ENCODE data around the gene OR4K13.

Gene OR4K13

GRCh38 chr14:20035938-20036337, at the start of gene OR4K13:
Gene OR4K13 (minus strand): TSS chr14:20036038. CDS start chr14:20034758, 1,280 bp downstream.
- Histone ChIP-seq H3K36me3 (ENCODE audit: control insufficient read depth in 1 of 2, insufficient read depth in 2 of 2, low read length in 2 of 2) (no peaks in the 10 kb centered on the region), H3K27me3 (ENCODE audit: low read depth, low read length) (no peaks in the 10 kb centered on the region), H3K4me3 (ENCODE audit: low read depth in 1 of 2, low read length in 2 of 2) (no peak within 1 kb of the TSS), H3K4me1 (ENCODE audit: control insufficient read depth in 1 of 2, insufficient read depth in 2 of 2, low read length in 2 of 2) (no peaks in the 10 kb centered on the region), H3K9me3 (ENCODE audit: control insufficient read depth in 1 of 2, low read length in 2 of 2) (no peaks in the 10 kb centered on the region), H3K27ac (ENCODE audit: low read length) (no peak within 1 kb of the TSS)

- H3K4me3 ChIP-seq (ENCODE audit: low read depth in 1 of 2, low read length in 2 of 2), result no peak within 1 kb of the TSS
- no peaks in the 10 kb centered on the region for H3K36me3 ChIP-seq (ENCODE audit: control insufficient read depth in 1 of 2, insufficient read depth in 2 of 2, low read length in 2 of 2)
- peaks cover 2 to 5% of the 10 kb centered on the region in 2 donors for H3K9me3 ChIP-seq (ENCODE audit: control insufficient read depth in 1 of 2, low read length in 2 of 2)
- H3K4me1 ChIP-seq (ENCODE audit: control insufficient read depth in 1 of 2, insufficient read depth in 2 of 2, low read length in 2 of 2), result no peaks in the 10 kb centered on the region
- H3K27ac ChIP-seq (ENCODE audit: low read length), result no peak within 1 kb of the TSS
- H3K27me3 ChIP-seq (ENCODE audit: low read depth, low read length), result no peaks in the 10 kb centered on the region
Observed at GRCh38 chr14:20059745-20060144, 23.9 kb upstream of the OR4K13 start, which contains the start of gene OR4L1. Gene OR4L1 (plus strand): TSS chr14:20060045. CDS start chr14:20060045, 0 bp downstream.

- Histone ChIP-seq H3K9me3 (ENCODE audit: control insufficient read depth in 1 of 2, low read length in 2 of 2) (no peaks in the 10 kb centered on the region), H3K27me3 (ENCODE audit: low read depth, low read length) (no peaks in the 10 kb centered on the region), H3K4me1 (ENCODE audit: control insufficient read depth in 1 of 2, insufficient read depth in 2 of 2, low read length in 2 of 2) (no peaks in the 10 kb centered on the region), H3K36me3 (ENCODE audit: control insufficient read depth in 1 of 2, insufficient read depth in 2 of 2, low read length in 2 of 2) (no peaks in the 10 kb centered on the region), H3K27ac (ENCODE audit: low read length) (no peak overlapping the region), H3K4me3 (ENCODE audit: low read depth in 1 of 2, low read length in 2 of 2) (no peak overlapping the region)
Observed at GRCh38 chr14:20048202-20048601, 12.4 kb upstream of the OR4K13 start.

- H3K4me3 ChIP-seq (ENCODE audit: low read depth in 1 of 2, low read length in 2 of 2), result no peak overlapping the region
- H3K9me3 ChIP-seq (ENCODE audit: control insufficient read depth in 1 of 2, low read length in 2 of 2), result no peaks in the 10 kb centered on the region
- H3K4me1 ChIP-seq (ENCODE audit: control insufficient read depth in 1 of 2, insufficient read depth in 2 of 2, low read length in 2 of 2), result no peaks in the 10 kb centered on the region
- no peaks in the 10 kb centered on the region for H3K27me3 ChIP-seq (ENCODE audit: low read depth, low read length)
- H3K27ac ChIP-seq (ENCODE audit: low read length), result no peak overlapping the region
- no peaks in the 10 kb centered on the region for H3K36me3 ChIP-seq (ENCODE audit: control insufficient read depth in 1 of 2, insufficient read depth in 2 of 2, low read length in 2 of 2)
Observed at GRCh38 chr14:20044243-20044642, 8.4 kb upstream of the OR4K13 start.

- Histone ChIP-seq H3K27ac (ENCODE audit: low read length) (no peak overlapping the region), H3K36me3 (ENCODE audit: control insufficient read depth in 1 of 2, insufficient read depth in 2 of 2, low read length in 2 of 2) (no peaks in the 10 kb centered on the region), H3K4me1 (ENCODE audit: control insufficient read depth in 1 of 2, insufficient read depth in 2 of 2, low read length in 2 of 2) (no peaks in the 10 kb centered on the region), H3K9me3 (ENCODE audit: control insufficient read depth in 1 of 2, low read length in 2 of 2) (no peaks in the 10 kb centered on the region), H3K27me3 (ENCODE audit: low read depth, low read length) (no peaks in the 10 kb centered on the region), H3K4me3 (ENCODE audit: low read depth in 1 of 2, low read length in 2 of 2) (no peak overlapping the region)
Observed at GRCh38 chr14:20035449-20035848, 389 bp downstream of the OR4K13 start.

- Histone ChIP-seq H3K27me3 (ENCODE audit: low read depth, low read length) (no peaks in the 10 kb centered on the region), H3K9me3 (ENCODE audit: control insufficient read depth in 1 of 2, low read length in 2 of 2) (no peaks in the 10 kb centered on the region), H3K36me3 (ENCODE audit: control insufficient read depth in 1 of 2, insufficient read depth in 2 of 2, low read length in 2 of 2) (no peaks in the 10 kb centered on the region), H3K27ac (ENCODE audit: low read length) (no peak overlapping the region), H3K4me1 (ENCODE audit: control insufficient read depth in 1 of 2, insufficient read depth in 2 of 2, low read length in 2 of 2) (no peaks in the 10 kb centered on the region), H3K4me3 (ENCODE audit: low read depth in 1 of 2, low read length in 2 of 2) (no peak overlapping the region)
Observed at GRCh38 chr14:20031058-20031457, 4.8 kb downstream of the OR4K13 start.

- Histone ChIP-seq H3K27me3 (ENCODE audit: low read depth, low read length) (no peaks in the 10 kb centered on the region), H3K4me3 (ENCODE audit: low read depth in 1 of 2, low read length in 2 of 2) (no peak within 1 kb of the TSS), H3K9me3 (ENCODE audit: control insufficient read depth in 1 of 2, low read length in 2 of 2) (peaks cover 0 to 2% of the 10 kb centered on the region in 2 donors), H3K36me3 (ENCODE audit: control insufficient read depth in 1 of 2, insufficient read depth in 2 of 2, low read length in 2 of 2) (no peaks in the 10 kb centered on the region), H3K4me1 (ENCODE audit: control insufficient read depth in 1 of 2, insufficient read depth in 2 of 2, low read length in 2 of 2) (no peaks in the 10 kb centered on the region), H3K27ac (ENCODE audit: low read length) (no peak within 1 kb of the TSS)
Observed at GRCh38 chr14:20019257-20019865, 16.5 kb downstream of the OR4K13 start, which contains the start of gene OR4K14. Gene OR4K14 (minus strand): TSS chr14:20019307. CDS start chr14:20015193, 4,114 bp downstream.

GRCh38 chr14:20008156-20008555, 27.7 kb downstream of the OR4K13 start:
- H3K9me3 ChIP-seq (ENCODE audit: control insufficient read depth in 1 of 2, low read length in 2 of 2), result peaks cover 0 to 4% of the 10 kb centered on the region in 2 donors
- H3K4me3 ChIP-seq (ENCODE audit: low read depth in 1 of 2, low read length in 2 of 2), result no peak overlapping the region
- H3K27me3 ChIP-seq (ENCODE audit: low read depth, low read length), result no peaks in the 10 kb centered on the region
- no peak overlapping the region for H3K27ac ChIP-seq (ENCODE audit: low read length)
- no peaks in the 10 kb centered on the region for H3K4me1 ChIP-seq (ENCODE audit: control insufficient read depth in 1 of 2, insufficient read depth in 2 of 2, low read length in 2 of 2)
- H3K36me3 ChIP-seq (ENCODE audit: control insufficient read depth in 1 of 2, insufficient read depth in 2 of 2, low read length in 2 of 2), result no peaks in the 10 kb centered on the region

- no peaks in the 10 kb centered on the region for H3K4me1 ChIP-seq (ENCODE audit: control insufficient read depth in 1 of 2, insufficient read depth in 2 of 2, low read length in 2 of 2)
- no peak overlapping the region for H3K4me3 ChIP-seq (ENCODE audit: low read depth in 1 of 2, low read length in 2 of 2)
- H3K27me3 ChIP-seq (ENCODE audit: low read depth, low read length), result no peaks in the 10 kb centered on the region
- no peaks in the 10 kb centered on the region for H3K36me3 ChIP-seq (ENCODE audit: control insufficient read depth in 1 of 2, insufficient read depth in 2 of 2, low read length in 2 of 2)
- H3K27ac ChIP-seq (ENCODE audit: low read length), result no peak overlapping the region
- peaks cover 0 to 3% of the 10 kb centered on the region in 2 donors for H3K9me3 ChIP-seq (ENCODE audit: control insufficient read depth in 1 of 2, low read length in 2 of 2)
Observed at GRCh38 chr14:20002319-20002718, 33.5 kb downstream of the OR4K13 start.

- Histone ChIP-seq H3K27me3 (ENCODE audit: low read depth, low read length) (no peaks in the 10 kb centered on the region), H3K36me3 (ENCODE audit: control insufficient read depth in 1 of 2, insufficient read depth in 2 of 2, low read length in 2 of 2) (no peaks in the 10 kb centered on the region), H3K9me3 (ENCODE audit: control insufficient read depth in 1 of 2, low read length in 2 of 2) (peaks cover 0 to 3% of the 10 kb centered on the region in 2 donors), H3K4me3 (ENCODE audit: low read depth in 1 of 2, low read length in 2 of 2) (no peak within 1 kb of the TSS), H3K4me1 (ENCODE audit: control insufficient read depth in 1 of 2, insufficient read depth in 2 of 2, low read length in 2 of 2) (no peaks in the 10 kb centered on the region), H3K27ac (ENCODE audit: low read length) (no peak within 1 kb of the TSS)
Observed at GRCh38 chr14:20001863-20002262, 34.0 kb downstream of the OR4K13 start, which contains the start of gene OR4Q2. Gene OR4Q2 (plus strand): TSS chr14:20002163.

GRCh38 chr14:19993438-19993837, 42.4 kb downstream of the OR4K13 start:
- no peaks in the 10 kb centered on the region for H3K9me3 ChIP-seq (ENCODE audit: control insufficient read depth in 1 of 2, low read length in 2 of 2)
- no peaks in the 10 kb centered on the region for H3K4me1 ChIP-seq (ENCODE audit: control insufficient read depth in 1 of 2, insufficient read depth in 2 of 2, low read length in 2 of 2)
- no peak overlapping the region for H3K4me3 ChIP-seq (ENCODE audit: low read depth in 1 of 2, low read length in 2 of 2)
- H3K27me3 ChIP-seq (ENCODE audit: low read depth, low read length), result no peaks in the 10 kb centered on the region
- H3K36me3 ChIP-seq (ENCODE audit: control insufficient read depth in 1 of 2, insufficient read depth in 2 of 2, low read length in 2 of 2), result no peaks in the 10 kb centered on the region
- H3K27ac ChIP-seq (ENCODE audit: low read length), result no peak overlapping the region
